Naive thymus-derived CD8-positive, alpha-beta T cell (primary cell): ENCODE results near the gene RCVRN. TPM values are rescaled to one million over a fixed set of nuclear protein-coding genes. Genes with fewer than 3 reads are reported as not detected.

ENCODE experiments used
- ATAC-seq, 2 donors: fragments of 150-1000 bp; cut with Tn5 transposase in 1 of 2; sonication (Bioruptor Pico), chemical (Tn5 transposase) in 1 of 2; 1 replicate in 1 of 2; 2 replicates in 1 of 2; pipeline ENCODE4 v1.10.0; 2021; ENCODE audit warnings: mild to moderate bottlenecking in 2 of 2, moderate library complexity in 2 of 2
- POLR2A ChIA-PET: fragments of 350-600 bp; sonication (Branson Sonifier 250); formaldehyde crosslinking; loops from one replicate; lab custom pipeline; 2021; ENCODE audit warnings: antibody characterized with exemption; lab: Charles Lee
- DNase-seq, 10 donors: peaks; one replicate each; pipeline versions ENCODE4 v3.0.0 to v3.0.0-alpha.2; 2020 to 2022
- H3K27ac Mint-ChIP-seq, 10 donors: one replicate each; pipeline ENCODE4 v1.8.0; 2020 to 2022; ENCODE audit warnings: mild to moderate bottlenecking in 10 of 10, mixed read lengths in 10 of 10, moderate library complexity in 4 of 10, inconsistent platforms in 1 of 10
- H3K27me3 Mint-ChIP-seq, 5 donors: one replicate each; pipeline ENCODE4 v1.8.0; 2021 to 2022; ENCODE audit warnings: mixed read lengths in 5 of 5
- H3K36me3 Mint-ChIP-seq, 3 donors: one replicate each; pipeline ENCODE4 v1.8.0; 2020 to 2022; ENCODE audit warnings: mixed read lengths in 3 of 3, mild to moderate bottlenecking in 2 of 3, inconsistent platforms in 1 of 3
- H3K4me1 Mint-ChIP-seq, 4 donors: one replicate each; pipeline ENCODE4 v1.8.0; 2021 to 2022; ENCODE audit warnings: mixed read lengths in 4 of 4
- H3K4me3 Mint-ChIP-seq, 10 donors: one replicate each; pipeline ENCODE4 v1.8.0; 2020 to 2022; ENCODE audit warnings: mild to moderate bottlenecking in 10 of 10, mixed read lengths in 10 of 10, moderate library complexity in 6 of 10, inconsistent platforms in 1 of 10
- H3K9me3 Mint-ChIP-seq, 9 donors: one replicate each; pipeline ENCODE4 v1.8.0; 2020 to 2022; ENCODE audit warnings: mixed read lengths in 9 of 9, mild to moderate bottlenecking in 3 of 9, inconsistent platforms in 1 of 9, moderate library complexity in 1 of 9
- polyA plus RNA-seq, 3 donors: library from polyadenylated mRNA; unstranded; fragments of 300-500 nt; fragmentation: Illumina TruSeq; gene quantifications; one replicate each; pipeline ENCODE4 v1.2.3, GENCODE V29; 2021
- total RNA-seq, 8 experiments: library from RNA in 2 of 8; stranded (reverse) in 2 of 8; gene quantifications; one replicate each; pipeline ENCODE4 v1.2.3 and lab custom pipeline; 2021 to 2026

RCVRN gene
- total and polyA plus RNA-seq, 5 experiments from 2014 or later = not detected

DNA sequence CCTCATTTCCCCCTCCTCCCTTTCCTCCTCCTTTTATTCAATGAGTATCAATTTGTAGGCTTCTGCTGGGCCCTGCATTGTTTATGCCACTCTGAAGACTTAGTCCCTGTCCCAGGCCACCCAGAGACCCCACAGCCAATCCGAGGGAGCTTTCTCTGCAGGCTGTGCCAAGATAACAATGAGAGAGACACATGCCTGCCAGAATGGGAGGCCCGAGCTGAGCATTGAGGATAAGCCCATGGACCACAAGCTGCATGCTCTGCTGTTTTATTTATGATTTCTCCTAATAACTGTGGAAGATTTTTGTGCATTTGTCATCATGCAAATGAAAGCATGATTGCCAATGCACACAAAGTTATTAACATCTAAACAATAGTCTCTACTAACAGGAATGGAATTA is 3.0 kb downstream of the RCVRN start:
- no peak for DNase-seq
- no peaks in the 10 kb centered on the region for H3K36me3 Mint-ChIP-seq
- H3K27me3 Mint-ChIP-seq = peaks cover 7 to 25% (median 21%) of the 10 kb centered on the region in 5 donors
- H3K9me3 Mint-ChIP-seq = no peaks in the 10 kb centered on the region
- no peak for ATAC-seq
- H3K4me1 Mint-ChIP-seq = no peaks in the 10 kb centered on the region
- H3K4me3 Mint-ChIP-seq = no peak overlapping the region
- POLR2A ChIA-PET = interaction anchor here (0.7 kb wide), 1 partner anchor 10 kb away, joined by 6 read pairs; no protein-coding TSS in a partner anchor
- H3K27ac Mint-ChIP-seq = no peak overlapping the region

DNA sequence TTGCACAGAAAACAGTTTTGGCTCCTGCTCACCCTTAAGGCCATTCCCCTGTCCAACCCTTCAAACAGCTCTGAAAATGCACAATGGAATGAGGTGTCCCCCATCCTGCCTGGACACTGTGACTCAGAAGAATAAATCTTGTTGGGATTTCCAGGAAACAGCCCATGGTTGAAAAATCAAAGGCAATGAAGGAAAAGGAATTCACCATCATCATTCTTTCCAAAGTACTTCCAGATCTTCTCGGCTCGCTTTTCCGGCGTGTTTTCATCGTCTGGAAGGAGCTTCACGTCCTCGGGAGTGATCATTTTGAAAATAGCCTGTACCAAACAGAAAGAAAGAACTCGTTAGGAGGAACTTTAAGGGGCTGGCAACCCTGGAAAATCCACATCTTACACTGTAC is 4.3 kb downstream of the RCVRN start:
- Mint-ChIP-seq H3K9me3 (no peaks in the 10 kb centered on the region), H3K36me3 (no peaks in the 10 kb centered on the region), H3K27ac (no peak overlapping the region), H3K4me1 (no peaks in the 10 kb centered on the region), H3K4me3 (no peak overlapping the region), H3K27me3 (peaks cover 8 to 38% (median 21%) of the 10 kb centered on the region in 5 donors)
- DNase-seq = no peak
- POLR2A ChIA-PET = no interaction called here
- no peak for ATAC-seq

DNA sequence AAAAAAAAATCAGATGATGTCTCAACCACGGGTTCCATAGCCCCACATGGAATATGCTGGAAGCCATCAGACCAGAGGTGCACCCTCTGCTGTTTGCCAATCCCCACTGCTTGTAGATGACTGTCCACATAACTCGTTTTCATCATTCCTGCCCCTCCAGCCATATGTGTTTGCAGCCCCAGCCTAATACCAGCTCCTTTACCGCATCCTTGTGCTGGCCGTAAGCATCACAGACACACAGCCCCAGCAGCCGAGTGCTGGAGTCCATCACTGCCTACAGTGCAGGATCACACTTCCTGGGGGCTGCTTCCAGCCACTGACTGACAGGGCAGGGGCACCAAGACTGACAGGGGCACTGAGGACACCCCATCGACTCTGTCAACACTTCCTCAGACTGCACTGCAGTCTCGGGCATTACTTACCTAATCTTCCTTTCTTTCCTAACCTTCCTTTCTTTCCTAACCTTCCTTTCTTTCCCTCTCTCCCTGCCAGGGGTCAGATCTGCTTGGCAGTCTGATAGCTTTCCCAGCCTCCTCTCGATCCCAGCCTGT is 5.0 kb downstream of the RCVRN start:
- H3K4me3 Mint-ChIP-seq = no peak overlapping the region
- no peak for ATAC-seq
- POLR2A ChIA-PET = no interaction called here
- H3K27me3 Mint-ChIP-seq = peaks cover 8 to 41% (median 21%) of the 10 kb centered on the region in 5 donors
- H3K9me3 Mint-ChIP-seq = no peaks in the 10 kb centered on the region
- H3K4me1 Mint-ChIP-seq = no peaks in the 10 kb centered on the region
- no peak for DNase-seq
- H3K27ac Mint-ChIP-seq = no peak overlapping the region
- no peaks in the 10 kb centered on the region for H3K36me3 Mint-ChIP-seq

DNA sequence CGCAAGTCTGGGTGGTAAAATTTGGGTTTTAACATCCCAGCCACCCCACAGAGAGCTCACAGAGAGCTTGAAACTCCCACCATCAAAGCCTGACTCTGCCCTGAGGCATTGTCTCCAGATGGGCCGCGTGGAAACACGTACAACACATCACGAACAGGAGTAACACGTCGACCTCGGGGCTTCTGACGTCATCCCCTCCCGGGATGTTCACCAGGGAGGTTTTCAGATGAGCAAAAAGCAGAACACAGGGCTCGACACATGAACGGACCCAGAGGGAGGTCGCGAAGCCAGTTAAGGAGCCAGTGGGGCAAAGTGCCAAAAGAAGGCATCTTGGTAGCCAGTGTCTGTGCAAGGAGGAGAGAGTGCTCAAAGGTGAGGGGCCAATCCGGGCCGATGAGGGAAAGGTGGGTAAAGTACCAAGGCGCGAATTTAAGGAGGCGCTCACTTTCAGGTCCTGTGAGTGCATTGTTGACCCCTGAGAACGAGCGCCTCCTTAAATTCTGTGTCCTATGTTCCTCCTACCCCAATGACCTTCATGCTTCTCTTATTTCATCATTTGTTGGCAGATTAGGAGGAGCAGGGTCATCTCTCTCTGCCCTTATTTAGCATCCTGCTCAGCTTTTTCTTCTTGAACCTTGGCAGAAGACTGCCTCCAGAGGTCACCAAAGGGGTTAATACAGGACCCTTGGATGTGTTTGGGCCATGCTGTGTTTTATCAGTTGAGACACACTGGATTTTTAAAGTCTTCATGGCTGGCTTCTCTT is 5.6 kb downstream of the RCVRN start:
- ATAC-seq (no peak), DNase-seq (no peak)
- Mint-ChIP-seq H3K27ac (no peak overlapping the region), H3K27me3 (peaks cover 8 to 41% (median 24%) of the 10 kb centered on the region in 5 donors), H3K4me3 (no peak overlapping the region), H3K4me1 (no peaks in the 10 kb centered on the region), H3K36me3 (no peaks in the 10 kb centered on the region), H3K9me3 (no peaks in the 10 kb centered on the region)
- POLR2A ChIA-PET = no interaction called here

DNA sequence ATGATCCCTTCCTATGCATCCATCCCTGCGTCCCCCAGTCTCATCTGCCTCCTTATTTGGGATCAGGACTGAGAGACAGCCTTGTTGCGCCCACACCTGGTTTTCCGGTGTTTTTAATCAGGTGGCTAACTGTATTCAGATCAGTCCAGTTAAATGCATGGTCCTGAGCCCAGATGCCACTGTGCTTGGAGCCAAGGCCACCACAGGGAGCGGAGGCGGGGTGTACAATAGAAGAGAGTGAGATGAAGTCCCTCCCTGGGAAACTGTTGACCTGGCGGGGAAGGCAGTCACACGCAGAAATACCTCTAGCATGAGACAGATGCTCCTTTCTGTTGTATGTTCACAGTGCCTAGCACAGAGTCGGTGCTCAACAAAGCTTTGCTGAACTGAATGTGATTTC is 6.3 kb downstream of the RCVRN start:
- Mint-ChIP-seq H3K9me3 (no peaks in the 10 kb centered on the region), H3K36me3 (no peaks in the 10 kb centered on the region), H3K4me3 (no peak overlapping the region), H3K27me3 (peaks cover 11 to 47% (median 24%) of the 10 kb centered on the region in 5 donors), H3K27ac (no peak overlapping the region), H3K4me1 (no peaks in the 10 kb centered on the region)
- ATAC-seq (no peak), DNase-seq (no peak)
- POLR2A ChIA-PET = no interaction called here

DNA sequence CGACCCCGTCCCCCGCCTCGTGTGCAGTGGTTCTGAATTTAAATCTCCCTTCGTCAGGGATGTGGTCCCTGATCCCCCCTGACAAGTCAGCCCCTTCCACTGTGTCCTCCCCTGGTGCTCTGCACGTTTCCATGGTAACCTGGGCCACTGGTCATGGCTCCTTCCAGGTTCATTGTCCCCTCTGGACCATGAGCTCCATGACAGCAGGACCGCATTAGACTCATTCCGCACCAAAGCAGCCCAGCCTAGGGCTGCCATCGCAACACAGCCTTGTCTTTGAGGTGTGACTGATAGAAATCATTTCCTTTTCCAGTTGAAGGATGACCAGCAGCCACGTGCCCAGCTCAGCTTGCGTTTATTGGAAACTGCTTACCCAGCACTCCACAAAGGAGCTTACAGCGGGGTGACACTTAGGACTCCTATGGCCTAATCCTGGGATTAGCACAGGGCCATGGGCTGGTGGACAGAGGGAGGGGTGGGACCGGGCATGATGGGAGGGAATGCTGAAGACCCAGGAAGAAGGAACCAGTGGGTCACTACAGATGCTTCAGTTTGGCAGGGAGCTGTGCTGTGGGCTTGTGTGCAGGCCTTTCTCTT is 7.6 kb downstream of the RCVRN start:
- Mint-ChIP-seq H3K27me3 (peaks cover 13 to 57% (median 23%) of the 10 kb centered on the region in 5 donors), H3K4me3 (no peak overlapping the region), H3K36me3 (no peaks in the 10 kb centered on the region), H3K4me1 (no peaks in the 10 kb centered on the region), H3K27ac (peak overlapping the region in 1 of 10 donors; percentile 49), H3K9me3 (no peaks in the 10 kb centered on the region)
- POLR2A ChIA-PET = no interaction called here
- ATAC-seq (no peak), DNase-seq (no peak)

DNA sequence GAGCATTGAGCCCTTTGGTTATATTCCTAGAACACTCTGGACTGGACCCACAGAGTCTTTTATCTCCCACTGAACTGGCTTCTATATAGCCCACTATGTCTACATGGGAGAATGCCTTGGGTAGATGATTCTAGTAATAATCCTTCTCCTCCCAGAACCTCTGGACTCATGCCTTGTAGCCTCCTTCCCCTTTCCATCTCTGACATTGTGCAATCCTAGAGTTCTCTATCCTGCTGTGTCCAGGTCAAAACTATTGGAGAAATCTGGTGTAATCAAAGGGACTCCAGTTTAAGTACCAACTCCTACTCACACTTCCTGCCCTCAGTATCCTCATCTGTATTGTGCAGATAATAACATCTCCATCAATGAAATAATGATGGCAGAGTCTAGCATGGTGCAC is 9.1 kb downstream of the RCVRN start:
- Mint-ChIP-seq H3K9me3 (no peaks in the 10 kb centered on the region), H3K4me3 (no peak overlapping the region), H3K27ac (no peak overlapping the region), H3K4me1 (no peaks in the 10 kb centered on the region), H3K36me3 (no peaks in the 10 kb centered on the region), H3K27me3 (peaks cover 12 to 52% (median 23%) of the 10 kb centered on the region in 5 donors)
- POLR2A ChIA-PET = no interaction called here
- ATAC-seq (no peak), DNase-seq (no peak)

DNA sequence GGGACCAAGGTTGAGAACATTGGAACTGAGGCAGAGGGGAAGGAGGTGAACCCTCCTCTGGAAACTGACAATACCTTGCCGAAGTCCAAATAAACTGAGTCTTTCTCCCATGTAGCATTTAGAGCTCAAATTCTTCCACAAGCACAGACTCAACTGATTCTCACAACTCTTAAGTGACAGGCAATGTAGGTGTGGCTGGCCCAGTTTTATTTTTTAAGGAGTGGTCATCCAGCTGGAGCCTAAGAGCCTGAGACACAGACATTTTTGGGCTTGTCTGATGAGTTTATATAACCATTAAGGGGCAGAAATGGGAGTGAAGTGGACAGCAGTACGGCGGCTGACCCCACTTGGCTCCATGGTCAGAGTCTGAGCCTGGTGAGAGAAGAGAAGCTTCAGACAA is 10.8 kb downstream of the RCVRN start:
- H3K4me3 Mint-ChIP-seq = no peak overlapping the region
- DNase-seq (no peak), ATAC-seq (no peak)
- H3K4me1 Mint-ChIP-seq = no peaks in the 10 kb centered on the region
- POLR2A ChIA-PET = no interaction called here
- H3K9me3 Mint-ChIP-seq = no peaks in the 10 kb centered on the region
- H3K27ac Mint-ChIP-seq = no peak overlapping the region
- H3K27me3 Mint-ChIP-seq = peaks cover 9 to 37% (median 17%) of the 10 kb centered on the region in 5 donors
- H3K36me3 Mint-ChIP-seq = no peaks in the 10 kb centered on the region

DNA sequence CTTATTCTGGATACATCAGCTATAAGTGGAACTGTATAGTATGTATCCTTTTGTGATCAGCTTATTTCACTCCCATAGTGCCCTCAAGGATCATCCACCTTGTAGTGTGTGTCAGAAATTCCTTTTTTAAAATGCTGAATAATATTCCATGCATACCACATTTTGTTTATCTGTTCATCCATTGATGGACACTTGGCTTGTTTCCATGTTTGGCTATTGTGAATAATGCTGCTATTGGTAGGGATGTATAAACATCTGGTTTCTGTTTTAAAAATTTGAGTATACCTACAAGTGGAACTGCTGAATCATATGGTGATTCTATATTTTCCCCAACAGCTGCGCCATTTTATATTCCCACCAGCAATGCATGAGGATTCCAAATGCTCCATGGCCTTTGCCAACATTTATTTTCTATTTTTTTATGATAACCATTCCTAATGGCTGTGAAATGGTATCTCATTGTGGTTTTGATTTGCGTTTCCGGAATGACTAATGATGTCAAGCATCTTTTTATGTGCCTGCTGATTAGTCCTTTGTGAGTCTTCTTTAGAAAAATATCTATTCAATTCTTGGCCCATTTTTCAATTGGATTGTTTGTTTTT is 11.6 kb downstream of the RCVRN start:
- Mint-ChIP-seq H3K4me1 (no peaks in the 10 kb centered on the region), H3K36me3 (no peaks in the 10 kb centered on the region), H3K27ac (no peak overlapping the region), H3K4me3 (no peak overlapping the region), H3K9me3 (no peaks in the 10 kb centered on the region), H3K27me3 (peaks cover 9 to 37% (median 15%) of the 10 kb centered on the region in 5 donors)
- DNase-seq = no peak
- POLR2A ChIA-PET = no interaction called here
- ATAC-seq = no peak

DNA sequence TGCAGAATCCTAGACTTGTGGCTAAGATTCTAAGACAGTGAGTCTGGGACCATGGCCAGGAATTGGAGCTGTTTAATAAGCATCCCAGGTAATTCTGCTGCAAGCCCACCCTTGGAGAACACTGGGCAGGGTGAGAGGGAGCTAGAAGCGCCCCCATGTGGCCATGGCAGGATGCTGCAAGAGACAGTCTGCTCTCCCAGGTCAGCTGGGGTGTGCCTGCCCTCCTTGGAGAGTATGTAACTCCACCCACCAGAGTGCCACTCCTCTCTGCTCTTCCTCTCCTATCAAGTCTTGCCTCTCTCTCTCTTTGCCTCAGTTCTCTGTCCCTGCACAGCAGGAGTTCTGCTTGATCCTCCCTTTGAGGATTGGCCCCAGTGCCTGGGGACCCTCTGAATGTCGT is 14.9 kb downstream of the RCVRN start:
- Mint-ChIP-seq H3K36me3 (no peaks in the 10 kb centered on the region), H3K4me3 (no peak overlapping the region), H3K27me3 (peaks cover 4 to 18% (median 11%) of the 10 kb centered on the region in 5 donors), H3K27ac (no peak overlapping the region), H3K4me1 (no peaks in the 10 kb centered on the region), H3K9me3 (peaks cover 0 to 2% (median 0%) of the 10 kb centered on the region in 9 donors)
- POLR2A ChIA-PET = no interaction called here
- ATAC-seq = no peak
- DNase-seq = no peak

DNA sequence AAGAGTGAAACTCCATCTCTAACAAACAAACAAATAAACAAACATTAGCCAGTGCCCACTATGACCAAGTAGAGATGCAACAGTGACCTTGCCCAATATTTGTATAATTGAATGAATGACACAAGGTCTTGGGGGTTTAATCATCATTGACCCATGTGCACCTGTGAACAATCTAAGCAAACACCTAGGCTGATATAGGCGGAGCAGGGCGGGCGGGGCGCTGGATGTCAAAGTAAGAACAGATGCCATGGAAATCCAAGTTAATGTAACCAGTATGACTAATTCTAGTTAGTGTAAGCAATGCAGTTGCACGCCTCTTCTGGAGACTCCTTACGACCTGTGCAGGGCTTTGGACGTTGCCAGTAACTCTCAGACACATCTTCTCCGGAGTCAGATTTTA is 17.6 kb downstream of the RCVRN start:
- peaks cover 0 to 9% (median 5%) of the 10 kb centered on the region in 5 donors for H3K27me3 Mint-ChIP-seq
- DNase-seq (no peak), ATAC-seq (no peak)
- H3K36me3 Mint-ChIP-seq = peaks cover 0 to 8% (median 0%) of the 10 kb centered on the region in 3 donors
- no peak overlapping the region for H3K27ac Mint-ChIP-seq
- H3K4me1 Mint-ChIP-seq = no peaks in the 10 kb centered on the region
- H3K9me3 Mint-ChIP-seq = peaks cover 2 to 18% (median 14%) of the 10 kb centered on the region in 9 donors
- no peak overlapping the region for H3K4me3 Mint-ChIP-seq
- POLR2A ChIA-PET = no interaction called here

DNA sequence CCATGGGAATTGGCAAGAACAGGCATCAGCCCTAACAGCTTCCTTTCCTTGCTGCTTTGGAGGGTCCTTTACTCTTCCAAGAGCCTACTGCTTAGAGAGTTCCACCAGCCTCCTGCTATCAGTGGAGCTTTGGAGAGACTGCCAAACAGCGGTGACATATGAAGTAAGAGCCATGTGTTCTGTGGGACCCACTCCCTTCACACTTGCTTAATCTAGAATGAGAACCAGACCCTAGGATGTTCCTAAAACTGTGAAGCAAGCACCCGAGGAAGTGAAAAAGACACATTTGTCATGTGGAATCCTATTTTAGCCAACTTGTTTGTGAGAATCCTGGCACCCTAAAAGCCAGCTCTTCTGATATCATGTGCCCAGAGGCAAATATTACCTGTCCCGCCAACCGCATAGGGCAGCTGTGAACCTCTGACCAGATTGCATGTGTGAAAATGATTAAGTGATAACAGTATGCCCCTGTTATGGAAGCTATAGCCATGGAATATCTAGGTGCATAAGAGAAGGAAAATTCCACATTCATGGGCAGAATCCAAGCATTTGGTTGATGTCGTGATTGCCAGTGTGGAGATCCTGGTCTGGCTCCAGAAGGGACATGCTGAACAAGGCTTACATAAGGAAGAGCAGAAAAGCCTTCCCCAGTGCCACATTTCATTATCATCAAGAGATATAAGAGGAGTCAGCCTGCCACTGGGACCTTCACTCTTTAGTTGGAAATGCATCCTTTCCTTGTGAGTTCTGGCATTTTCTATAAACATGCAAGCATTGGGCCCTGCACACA is 18.7 kb downstream of the RCVRN start:
- Mint-ChIP-seq H3K9me3 (peaks cover 6 to 30% (median 22%) of the 10 kb centered on the region in 9 donors), H3K27me3 (peaks cover 0 to 6% (median 3%) of the 10 kb centered on the region in 5 donors), H3K36me3 (peaks cover 0 to 18% (median 0%) of the 10 kb centered on the region in 3 donors), H3K27ac (no peak overlapping the region), H3K4me3 (no peak overlapping the region), H3K4me1 (no peaks in the 10 kb centered on the region)
- POLR2A ChIA-PET = no interaction called here
- no peak for DNase-seq
- ATAC-seq = no peak
